ENCODE results near the gene LSM5.

- TF ChIP-seq CTCF (conservative IDR thresholded peaks at IDR 0.05) (no peak), ZFX (IDR thresholded peaks at IDR 0.05) (no peak)
Observed at GRCh38 chr7:32494946-32495297, 4.7 kb upstream of the LSM5 start.

Data from C4-2B (cell line).